HFF-Myc (cell line): ENCODE data around the gene CADPS.

Experiments
- DNase-seq: peaks from one replicate; pipeline ENCODE4 v3.0.0-alpha.2; 2011; ENCODE audit warnings: low read depth; ENCODE audit errors: extremely low read depth
- H3K4me3 ChIP-seq: replicated peaks from 2 replicates; pipeline ENCODE4 v1.5.1; 2011; ENCODE audit warnings: low read depth, mild to moderate bottlenecking, control low read depth, low read length
- CTCF ChIP-seq: IDR thresholded peaks from 2 replicates; pipeline ENCODE4 v1.5.1; 2012; ENCODE audit warnings: mild to moderate bottlenecking, low read depth, low read length, control low read depth; ENCODE audit errors: missing control alignments

The CADPS gene

GRCh38 chr3:62373215-62373614 is 502.0 kb downstream of the CADPS start, which contains the start of gene FEZF2:
Gene FEZF2 (minus strand): TSS chr3:62373550. CDS start chr3:62372868, 682 bp downstream.
- no peak for TF ChIP-seq CTCF
- DNase-seq: no peak
- no peak within 1 kb of the TSS for H3K4me3 ChIP-seq

- TF ChIP-seq CTCF: no peak
- DNase-seq: no peak
- no peak overlapping the region for H3K4me3 ChIP-seq
Observed at GRCh38 chr3:62372621-62373041, 502.6 kb downstream of the CADPS start.

GRCh38 chr3:62371720-62372591 is 503.3 kb downstream of the CADPS start:
- no peak for DNase-seq
- H3K4me3 ChIP-seq: no peak overlapping the region
- TF ChIP-seq CTCF: no peak

- DNase-seq: no peak
- TF ChIP-seq CTCF: no peak
- no peak overlapping the region for H3K4me3 ChIP-seq
Observed at GRCh38 chr3:62370858-62371719, 504.1 kb downstream of the CADPS start.

GRCh38 chr3:62370112-62370857 is 504.9 kb downstream of the CADPS start:
- TF ChIP-seq CTCF: no peak
- DNase-seq: no peak
- no peak overlapping the region for H3K4me3 ChIP-seq

GRCh38 chr3:62369476-62369743 is 505.8 kb downstream of the CADPS start:
- no peak for TF ChIP-seq CTCF
- H3K4me3 ChIP-seq: no peak overlapping the region
- no peak for DNase-seq
